Mesendoderm (in vitro differentiated cells): ENCODE data around the gene SPECC1L.

Experiments
- DNase-seq: peaks from one replicate; pipeline ENCODE4 v3.0.0; 2013
- H2AK5ac ChIP-seq: 2 replicates; pipeline ENCODE4 v1.6.1; 2013; ENCODE audit warnings: low read length, inconsistent platforms
- H2BK120ac ChIP-seq: 2 replicates; pipeline ENCODE4 v1.6.1; 2013; ENCODE audit warnings: low read depth, mild to moderate bottlenecking, low read length, moderate library complexity, mixed read lengths
- H2BK15ac ChIP-seq: replicated peaks from 2 replicates; pipeline ENCODE4 v1.6.1; 2013; ENCODE audit warnings: low read depth, mild to moderate bottlenecking, moderate library complexity
- H2BK5ac ChIP-seq: 2 replicates; pipeline ENCODE4 v1.6.1; 2013; ENCODE audit warnings: low read length, inconsistent platforms
- H3K18ac ChIP-seq: 2 replicates; pipeline ENCODE4 v1.6.1; 2013; ENCODE audit warnings: mild to moderate bottlenecking, low read length, mixed read lengths
- H3K23ac ChIP-seq: one replicate; pipeline ENCODE4 v1.6.1; 2013; ENCODE audit warnings: low read length
- H3K27ac ChIP-seq: 2 replicates; pipeline ENCODE4 v1.5.1; 2013; ENCODE audit warnings: low read depth, mild to moderate bottlenecking, inconsistent platforms, low read length, moderate library complexity
- H3K27me3 ChIP-seq: 2 replicates; pipeline ENCODE4 v1.6.1; 2013; ENCODE audit warnings: low read length, control low read depth, mild to moderate bottlenecking, inconsistent platforms; ENCODE audit not compliant: insufficient read depth, poor library complexity
- H3K36me3 ChIP-seq: 2 replicates; pipeline ENCODE4 v1.6.1; 2013; ENCODE audit warnings: low read length, inconsistent platforms; ENCODE audit not compliant: control insufficient read depth, insufficient read depth
- H3K4ac ChIP-seq: one replicate; pipeline ENCODE4 v1.6.1; 2013; ENCODE audit warnings: low read depth, mild to moderate bottlenecking, low read length, moderate library complexity
- H3K4me1 ChIP-seq: 2 replicates; pipeline ENCODE4 v1.6.1; 2013; ENCODE audit warnings: low read depth, low read length, inconsistent platforms; ENCODE audit not compliant: control insufficient read depth
- H3K4me2 ChIP-seq: 2 replicates; pipeline ENCODE4 v1.6.1; 2013; ENCODE audit warnings: low read length
- H3K4me3 ChIP-seq: 2 replicates; pipeline ENCODE4 v1.5.1; 2013; ENCODE audit warnings: mild to moderate bottlenecking, low read length
- H3K56ac ChIP-seq: one replicate; pipeline ENCODE4 v1.6.1; 2013; ENCODE audit warnings: low read length
- H3K79me1 ChIP-seq: 2 replicates; pipeline ENCODE4 v1.6.1; 2013; ENCODE audit warnings: low read length, inconsistent platforms
- H3K79me2 ChIP-seq: 2 replicates; pipeline ENCODE4 v1.6.1; 2013; ENCODE audit warnings: mild to moderate bottlenecking, low read length; ENCODE audit not compliant: control insufficient read depth, insufficient read depth
- H3K9ac ChIP-seq: 2 replicates; pipeline ENCODE4 v1.6.1; 2013; ENCODE audit warnings: low read length, inconsistent platforms
- H4K5ac ChIP-seq: one replicate; pipeline ENCODE4 v1.6.1; 2013; ENCODE audit warnings: low read length
- H4K8ac ChIP-seq: one replicate; pipeline ENCODE4 v1.6.1; 2013; ENCODE audit warnings: low read depth, mild to moderate bottlenecking, control low read depth, low read length, moderate library complexity
- WGBS: extraction: QIAGEN DNeasy Blood & Tissue Kit; methylation state at CpG from one replicate; pipeline ENCODE4 v1.1.7; 2013; ENCODE audit warnings: low lambda C conversion rate, missing lambda C conversion rate; ENCODE audit not compliant: insufficient coverage; ENCODE audit errors: extremely low coverage; 5-methylcytosine and 5-hydroxymethylcytosine counted together

SPECC1L gene

DNA sequence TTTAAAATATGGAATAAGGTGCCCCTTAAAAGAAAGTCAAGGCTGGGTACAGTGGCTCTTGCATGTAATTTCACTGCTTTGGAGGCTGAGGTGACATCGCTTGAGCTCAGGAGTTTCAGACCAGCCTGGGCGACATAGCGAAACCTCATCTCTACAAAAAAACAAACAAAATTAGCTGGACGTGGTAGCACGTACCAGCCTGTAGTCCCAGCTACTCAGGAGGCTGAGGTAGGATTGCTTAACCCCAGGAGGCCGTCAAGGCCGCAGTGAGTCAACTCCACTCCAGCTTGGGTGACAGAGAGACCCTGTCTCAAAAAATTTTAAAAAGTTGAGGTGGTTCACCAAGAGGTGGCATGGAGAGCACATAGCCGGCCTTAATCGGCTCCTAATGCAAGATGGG is 139.1 kb downstream of the SPECC1L start:
- H3K4me2 ChIP-seq: no peak overlapping the region
- no peak overlapping the region for H2BK120ac ChIP-seq
- H3K27ac ChIP-seq: no peak overlapping the region
- H4K8ac ChIP-seq: no peak overlapping the region
- H3K4ac ChIP-seq: no peak overlapping the region
- DNase-seq: no peak
- H3K18ac ChIP-seq: no peak overlapping the region
- peaks cover 4% of the 10 kb centered on the region for H3K36me3 ChIP-seq
- H3K79me1 ChIP-seq: peaks cover 4% of the 10 kb centered on the region
- WGBS: no CpG with 5 or more reads among the region's 9 CpGs
- H4K5ac ChIP-seq: no peak overlapping the region
- H2BK15ac ChIP-seq: no peak overlapping the region
- no peaks in the 10 kb centered on the region for H3K27me3 ChIP-seq
- H3K9ac ChIP-seq: no peak overlapping the region
- no peak overlapping the region for H2AK5ac ChIP-seq
- no peaks in the 10 kb centered on the region for H3K79me2 ChIP-seq
- peaks cover 2% of the 10 kb centered on the region for H3K4me1 ChIP-seq
- H3K56ac ChIP-seq: no peak overlapping the region
- H3K4me3 ChIP-seq: no peak overlapping the region
- no peak overlapping the region for H3K23ac ChIP-seq
- no peak overlapping the region for H2BK5ac ChIP-seq

DNA sequence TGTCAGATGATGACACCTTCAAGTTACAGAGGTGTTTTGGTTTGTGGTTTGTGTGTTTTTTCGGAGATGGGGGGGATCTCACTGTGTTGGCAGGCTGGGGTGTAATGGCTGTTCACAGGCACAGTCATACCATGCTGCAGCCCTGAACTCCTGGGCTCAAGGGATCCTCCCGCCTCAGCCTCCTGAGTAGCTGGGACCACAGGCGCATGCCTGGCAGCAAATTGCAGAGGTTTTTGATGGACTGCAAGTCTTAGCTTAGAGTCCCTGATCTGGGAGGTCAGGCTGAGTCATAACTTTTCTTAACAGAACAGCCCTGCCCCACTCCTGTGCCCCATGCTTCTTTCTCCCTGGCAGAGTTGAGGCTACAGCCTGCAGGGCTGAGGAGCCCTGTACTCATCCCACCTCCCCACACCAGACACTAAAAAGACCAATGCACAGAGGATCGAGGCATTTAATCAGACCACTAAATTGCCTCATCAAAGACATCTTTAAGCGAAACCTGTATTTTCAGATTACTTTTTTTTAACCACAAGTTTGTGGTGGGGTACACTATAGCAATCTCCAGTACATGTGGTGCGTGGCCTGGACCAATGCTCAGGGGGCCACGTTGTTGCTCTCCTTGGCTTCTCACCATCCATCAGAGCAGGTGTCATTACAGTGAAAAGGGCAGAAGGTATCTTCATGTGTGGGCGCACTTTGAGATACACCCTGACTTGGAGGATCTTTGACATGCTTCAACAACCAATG is 139.7 kb downstream of the SPECC1L start:
- H2AK5ac ChIP-seq: no peak overlapping the region
- no peaks in the 10 kb centered on the region for H3K27me3 ChIP-seq
- H3K36me3 ChIP-seq: peaks cover 4% of the 10 kb centered on the region
- H3K27ac ChIP-seq: no peak overlapping the region
- H4K8ac ChIP-seq: no peak overlapping the region
- H3K18ac ChIP-seq: no peak overlapping the region
- H3K9ac ChIP-seq: no peak overlapping the region
- H4K5ac ChIP-seq: no peak overlapping the region
- H3K4me1 ChIP-seq: peaks cover 2% of the 10 kb centered on the region
- H2BK15ac ChIP-seq: no peak overlapping the region
- no peak overlapping the region for H3K4ac ChIP-seq
- H3K79me2 ChIP-seq: no peaks in the 10 kb centered on the region
- H3K4me2 ChIP-seq: no peak overlapping the region
- H3K79me1 ChIP-seq: peaks cover 4% of the 10 kb centered on the region
- no peak overlapping the region for H2BK5ac ChIP-seq
- H3K4me3 ChIP-seq: no peak overlapping the region
- H3K23ac ChIP-seq: no peak overlapping the region
- no peak for DNase-seq
- WGBS: no CpG with 5 or more reads among the region's 8 CpGs
- H2BK120ac ChIP-seq: no peak overlapping the region
- H3K56ac ChIP-seq: no peak overlapping the region

DNA sequence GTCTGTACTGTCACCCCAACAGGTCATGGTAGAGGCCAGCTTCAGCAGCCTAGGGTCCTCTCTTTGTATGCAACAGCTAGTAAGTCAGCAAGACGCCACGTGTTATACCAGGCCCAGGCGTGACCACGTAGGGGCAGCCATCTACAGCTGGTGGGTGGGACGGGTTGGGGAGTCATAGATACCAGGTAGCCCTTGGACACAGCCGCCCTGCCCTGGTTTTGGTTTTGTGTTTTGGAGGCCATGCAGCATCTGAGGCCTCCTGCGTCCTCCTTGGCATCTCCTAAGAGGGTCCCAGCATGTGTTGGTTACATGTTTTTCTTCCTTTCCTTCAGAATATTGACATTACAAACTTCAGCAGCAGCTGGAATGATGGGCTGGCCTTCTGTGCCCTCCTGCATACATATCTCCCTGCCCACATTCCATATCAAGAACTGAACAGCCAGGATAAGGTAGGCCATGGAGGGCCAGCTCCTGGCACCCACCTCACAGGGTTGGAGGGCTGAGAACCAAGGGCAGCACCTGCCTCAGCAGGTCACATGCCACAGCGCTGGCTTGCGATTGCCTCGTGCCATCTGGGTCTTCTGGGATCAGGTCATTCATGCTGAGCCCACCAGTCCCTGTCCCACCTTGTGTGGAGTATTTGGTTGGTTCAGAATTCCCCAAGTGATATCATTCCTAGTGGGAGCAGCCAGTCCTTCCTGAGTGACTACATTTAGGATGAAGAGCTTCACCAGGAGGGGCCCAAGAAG is 140.8 kb downstream of the SPECC1L start:
- H2BK120ac ChIP-seq: no peak overlapping the region
- H3K79me2 ChIP-seq: no peaks in the 10 kb centered on the region
- H3K4me1 ChIP-seq: peaks cover 2% of the 10 kb centered on the region
- H4K5ac ChIP-seq: no peak overlapping the region
- no peak overlapping the region for H2AK5ac ChIP-seq
- no peak overlapping the region for H4K8ac ChIP-seq
- no peak overlapping the region for H3K23ac ChIP-seq
- H3K4ac ChIP-seq: no peak overlapping the region
- H3K4me2 ChIP-seq: no peak overlapping the region
- H3K18ac ChIP-seq: no peak overlapping the region
- no peak overlapping the region for H3K4me3 ChIP-seq
- H3K36me3 ChIP-seq: peaks cover 4% of the 10 kb centered on the region
- H3K27me3 ChIP-seq: no peaks in the 10 kb centered on the region
- H2BK5ac ChIP-seq: no peak overlapping the region
- H3K27ac ChIP-seq: no peak overlapping the region
- H2BK15ac ChIP-seq: no peak overlapping the region
- peaks cover 1% of the 10 kb centered on the region for H3K79me1 ChIP-seq
- WGBS: no CpG with 5 or more reads among the region's 10 CpGs
- DNase-seq: no peak
- no peak overlapping the region for H3K56ac ChIP-seq
- no peak overlapping the region for H3K9ac ChIP-seq

DNA sequence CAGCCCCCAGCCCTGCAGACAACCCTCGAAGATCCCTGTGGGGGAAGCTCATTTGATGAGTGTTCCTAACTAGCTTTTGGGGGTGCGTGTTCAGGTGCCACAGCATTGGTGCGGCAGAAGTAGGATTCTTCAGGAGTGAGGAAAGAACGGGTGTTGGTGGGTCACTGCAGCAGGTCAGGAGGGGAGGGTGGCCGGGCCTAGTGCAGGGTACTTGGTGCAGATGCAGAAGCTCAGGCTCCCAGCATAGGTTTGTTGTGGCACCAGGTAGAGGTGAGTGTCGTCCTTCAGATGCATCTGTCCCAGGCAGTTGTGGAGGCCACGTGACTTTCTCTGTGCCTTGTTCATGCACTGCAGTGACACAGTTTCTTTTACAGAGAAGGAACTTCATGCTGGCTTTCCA is 141.6 kb downstream of the SPECC1L start:
- H3K27ac ChIP-seq: no peak overlapping the region
- no peak overlapping the region for H3K56ac ChIP-seq
- peaks cover 4% of the 10 kb centered on the region for H3K36me3 ChIP-seq
- H3K18ac ChIP-seq: no peak overlapping the region
- peaks cover 1% of the 10 kb centered on the region for H3K79me1 ChIP-seq
- DNase-seq: no peak
- no peaks in the 10 kb centered on the region for H3K79me2 ChIP-seq
- no peak overlapping the region for H3K23ac ChIP-seq
- H3K27me3 ChIP-seq: no peaks in the 10 kb centered on the region
- no CpG with 5 or more reads among the region's 7 CpGs for WGBS
- H3K9ac ChIP-seq: no peak overlapping the region
- no peak overlapping the region for H4K5ac ChIP-seq
- no peak overlapping the region for H2BK15ac ChIP-seq
- no peak overlapping the region for H3K4ac ChIP-seq
- H2BK5ac ChIP-seq: no peak overlapping the region
- H3K4me3 ChIP-seq: no peak overlapping the region
- no peak overlapping the region for H4K8ac ChIP-seq
- no peaks in the 10 kb centered on the region for H3K4me1 ChIP-seq
- H2AK5ac ChIP-seq: no peak overlapping the region
- H3K4me2 ChIP-seq: no peak overlapping the region
- no peak overlapping the region for H2BK120ac ChIP-seq

DNA sequence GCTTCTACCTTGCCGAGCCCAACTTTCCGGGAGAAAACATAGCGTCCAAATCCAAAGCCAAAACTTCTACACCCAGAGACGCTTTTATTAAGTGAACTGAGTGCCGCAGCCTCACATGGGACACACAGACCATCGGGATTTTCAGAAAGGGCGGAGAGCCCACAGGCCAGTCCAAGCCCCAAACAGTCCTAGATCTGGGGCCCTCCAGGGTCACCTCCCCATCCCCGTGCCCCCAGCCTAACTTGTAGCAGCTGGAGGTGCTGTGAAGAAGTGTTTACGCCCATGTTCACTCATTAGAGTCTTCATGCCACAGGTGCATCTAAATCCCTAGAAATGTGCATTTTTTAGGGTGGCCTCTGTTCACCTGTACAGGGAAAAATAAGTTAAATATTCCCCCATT is 142.6 kb downstream of the SPECC1L start:
- H2BK120ac ChIP-seq: no peak overlapping the region
- WGBS: no CpG with 5 or more reads among the region's 9 CpGs
- H3K4me3 ChIP-seq: no peak overlapping the region
- H3K18ac ChIP-seq: no peak overlapping the region
- H3K79me1 ChIP-seq: peaks cover under 1% of the 10 kb centered on the region
- no peak overlapping the region for H2BK15ac ChIP-seq
- DNase-seq: no peak
- no peaks in the 10 kb centered on the region for H3K27me3 ChIP-seq
- no peak overlapping the region for H3K4ac ChIP-seq
- H3K27ac ChIP-seq: no peak overlapping the region
- H3K79me2 ChIP-seq: no peaks in the 10 kb centered on the region
- H2BK5ac ChIP-seq: no peak overlapping the region
- no peaks in the 10 kb centered on the region for H3K4me1 ChIP-seq
- H3K56ac ChIP-seq: no peak overlapping the region
- peaks cover 6% of the 10 kb centered on the region for H3K36me3 ChIP-seq
- no peak overlapping the region for H3K23ac ChIP-seq
- no peak overlapping the region for H4K8ac ChIP-seq
- no peak overlapping the region for H4K5ac ChIP-seq
- H3K4me2 ChIP-seq: no peak overlapping the region
- H2AK5ac ChIP-seq: no peak overlapping the region
- no peak overlapping the region for H3K9ac ChIP-seq
